Smooth muscle cell of the umbilical artery (primary cell): ENCODE results near the gene HSD17B3. TPM values are rescaled to one million over a fixed set of nuclear protein-coding genes. Genes with fewer than 3 reads are reported as not detected.

Source experiments
- total RNA-seq: library from RNA; depleted of rRNA; stranded (reverse); fragments of >200 nt; gene quantifications from 2 replicates; pipeline ENCODE4 v1.2.3, GENCODE V29; 2014

HSD17B3 gene
- not detected in 2 replicates for total RNA-seq

GRCh38 chr9:96302021-96302420, at the start of gene HSD17B3:
Gene HSD17B3, minus strand, starts transcription at chr9:96302176. Its CDS starts 72 bp downstream, at chr9:96302104.

Other genes with a start within 250 kb of the HSD17B3 start
- 14.8 and 19.4 TPM in 2 replicates for gene SLC35D2, start 81.5 kb upstream of the HSD17B3 start, total RNA-seq
- gene ZNF367, start 116.2 kb upstream of the HSD17B3 start, total RNA-seq = 0.30 and 3.4 TPM in 2 replicates
- 11.3 and 13.7 TPM in 2 replicates for gene HABP4, start 148.0 kb upstream of the HSD17B3 start, total RNA-seq